ENCODE data around the gene HOXA7. TPM values are rescaled to one million over a fixed set of nuclear protein-coding genes. Genes with fewer than 3 reads are reported as not detected.

The HOXA7 gene
- total and polyA plus RNA-seq, 12 donors = 0.04 TPM; not detected in 11

- DNase-seq (no peak), ATAC-seq (no peak)
- TF ChIP-seq CTCF (IDR thresholded peaks at IDR 0.05) = no peak
- H3K27ac ChIP-seq = no peak overlapping the region
- H3K27me3 ChIP-seq = peaks cover 26 to 98% (median 98%) of the 10 kb centered on the region in 7 donors
- no peaks in the 10 kb centered on the region for H3K9me3 ChIP-seq
- no peak overlapping the region for H3K4me3 ChIP-seq
- peaks cover 0 to 6% (median 0%) of the 10 kb centered on the region in 9 donors for H3K4me1 ChIP-seq
- intact Hi-C loops (cut with DNase I) = no loop called here
- H3K36me3 ChIP-seq = no peaks in the 10 kb centered on the region
- 24 to 27% methylated on average over 8 of the region's 8 CpGs for WGBS, 2 donors
Observed at GRCh38 chr7:27124902-27125689, 31.4 kb downstream of the HOXA7 start.

- H3K4me3 ChIP-seq = no peak overlapping the region
- intact Hi-C loops (cut with DNase I) = no loop called here
- DNase-seq (no peak), ATAC-seq (no peak)
- peaks cover 0 to under 1% (median 0%) of the 10 kb centered on the region in 9 donors for H3K4me1 ChIP-seq
- WGBS, 2 donors = 14 to 29% methylated on average over 43 of the region's 43 CpGs
- no peaks in the 10 kb centered on the region for H3K36me3 ChIP-seq
- H3K9me3 ChIP-seq = no peaks in the 10 kb centered on the region
- no peak for TF ChIP-seq CTCF (IDR thresholded peaks at IDR 0.05)
- no peak overlapping the region for H3K27ac ChIP-seq
- H3K27me3 ChIP-seq = peaks cover 21 to 99% (median 98%) of the 10 kb centered on the region in 7 donors
Observed at GRCh38 chr7:27124096-27124901, 32.2 kb downstream of the HOXA7 start.

- WGBS, 2 donors = 24 to 29% methylated on average over 26 of the region's 26 CpGs
- H3K36me3 ChIP-seq = no peaks in the 10 kb centered on the region
- H3K27me3 ChIP-seq = peaks cover 13 to 99% (median 98%) of the 10 kb centered on the region in 7 donors
- DNase-seq (no peak), ATAC-seq (no peak)
- H3K4me3 ChIP-seq = no peak overlapping the region
- no peak for TF ChIP-seq CTCF (IDR thresholded peaks at IDR 0.05)
- intact Hi-C loops (cut with DNase I) = no loop called here
- H3K4me1 ChIP-seq = no peaks in the 10 kb centered on the region
- no peak overlapping the region for H3K27ac ChIP-seq
- no peaks in the 10 kb centered on the region for H3K9me3 ChIP-seq
Observed at GRCh38 chr7:27123477-27124053, 32.9 kb downstream of the HOXA7 start.

GRCh38 chr7:27123007-27123476, 33.4 kb downstream of the HOXA7 start:
- Histone ChIP-seq H3K27ac (peak overlapping the region in 1 of 10 donors; percentile 11), H3K4me1 (peaks cover 0 to 4% (median 0%) of the 10 kb centered on the region in 9 donors), H3K27me3 (peaks cover 13 to 99% (median 98%) of the 10 kb centered on the region in 7 donors), H3K4me3 (peak overlapping the region in 1 of 10 donors; percentile 12), H3K36me3 (no peaks in the 10 kb centered on the region), H3K9me3 (no peaks in the 10 kb centered on the region)
- intact Hi-C loops (cut with DNase I) = no loop called here
- DNase-seq = no peak
- no peak for TF ChIP-seq CTCF (IDR thresholded peaks at IDR 0.05)
- no peak for ATAC-seq
- WGBS, 2 donors = 16 to 27% methylated on average over 14 of the region's 14 CpGs

Data from heart right ventricle (tissue), 16 donors.